Muscle of arm (tissue), 14 donors: ENCODE measurements around the gene SMAD9. TPM values are rescaled to one million over a fixed set of nuclear protein-coding genes. Genes with fewer than 3 reads are reported as not detected.

Source experiments
- DNase-seq: peaks from one replicate; pipeline ENCODE4 v3.0.0-alpha.2; 2013
- long read RNA-seq, 11 donors: transcript quantifications; one replicate each; lab custom pipeline, GENCODE V29; 2026
- polyA plus RNA-seq, 12 donors: library from polyadenylated mRNA; unstranded; fragments of 120-200 nt; gene quantifications; one replicate each; pipeline ENCODE4 v1.2.1, GENCODE V29; 2013; ENCODE audit not compliant: insufficient read length in 12 of 12

SMAD9 gene
- 10 to 100 TPM in 11 of 12 donors, not detected in 1; 12.9 to 21.0 (median 18.5) TPM for polyA plus RNA-seq
- long read RNA-seq, donor 1, full-length matches to known transcripts, result 1 of 1 reads
- long read RNA-seq, donor 1, partial matches to known transcripts, result 0 of 1 reads
- long read RNA-seq, donor 1, other reads (novel, unspliced or antisense), result 0 of 1 reads
- long read RNA-seq, donor 2, full-length matches to known transcripts, result 2 of 2 reads
- long read RNA-seq, donor 2, partial matches to known transcripts, result 0 of 2 reads
- long read RNA-seq, donor 2, other reads (novel, unspliced or antisense), result 0 of 2 reads
- long read RNA-seq, donor 3, full-length matches to known transcripts, result 1 of 7 reads
- long read RNA-seq, donor 3, partial matches to known transcripts, result 6 of 7 reads
- long read RNA-seq, donor 3, other reads (novel, unspliced or antisense), result 0 of 7 reads
- long read RNA-seq, donor 4, result 0 reads
- long read RNA-seq, donor 5, full-length matches to known transcripts, result 1 of 1 reads
- long read RNA-seq, donor 5, partial matches to known transcripts, result 0 of 1 reads
- long read RNA-seq, donor 5, other reads (novel, unspliced or antisense), result 0 of 1 reads
- long read RNA-seq, donor 6, full-length matches to known transcripts, result 4 of 11 reads
- long read RNA-seq, donor 6, partial matches to known transcripts, result 7 of 11 reads
- long read RNA-seq, donor 6, other reads (novel, unspliced or antisense), result 0 of 11 reads
- long read RNA-seq, donor 7, full-length matches to known transcripts, result 1 of 1 reads
- long read RNA-seq, donor 7, partial matches to known transcripts, result 0 of 1 reads
- long read RNA-seq, donor 7, other reads (novel, unspliced or antisense), result 0 of 1 reads
- long read RNA-seq, donor 8, full-length matches to known transcripts, result 1 of 1 reads
- long read RNA-seq, donor 8, partial matches to known transcripts, result 0 of 1 reads
- long read RNA-seq, donor 8, other reads (novel, unspliced or antisense), result 0 of 1 reads
- long read RNA-seq, donor 9, result 0 reads
- long read RNA-seq, donor 10, full-length matches to known transcripts, result 1 of 1 reads
- long read RNA-seq, donor 10, partial matches to known transcripts, result 0 of 1 reads
- long read RNA-seq, donor 10, other reads (novel, unspliced or antisense), result 0 of 1 reads
- long read RNA-seq, donor 11, full-length matches to known transcripts, result 1 of 1 reads
- long read RNA-seq, donor 11, partial matches to known transcripts, result 0 of 1 reads
- long read RNA-seq, donor 11, other reads (novel, unspliced or antisense), result 0 of 1 reads

DNA sequence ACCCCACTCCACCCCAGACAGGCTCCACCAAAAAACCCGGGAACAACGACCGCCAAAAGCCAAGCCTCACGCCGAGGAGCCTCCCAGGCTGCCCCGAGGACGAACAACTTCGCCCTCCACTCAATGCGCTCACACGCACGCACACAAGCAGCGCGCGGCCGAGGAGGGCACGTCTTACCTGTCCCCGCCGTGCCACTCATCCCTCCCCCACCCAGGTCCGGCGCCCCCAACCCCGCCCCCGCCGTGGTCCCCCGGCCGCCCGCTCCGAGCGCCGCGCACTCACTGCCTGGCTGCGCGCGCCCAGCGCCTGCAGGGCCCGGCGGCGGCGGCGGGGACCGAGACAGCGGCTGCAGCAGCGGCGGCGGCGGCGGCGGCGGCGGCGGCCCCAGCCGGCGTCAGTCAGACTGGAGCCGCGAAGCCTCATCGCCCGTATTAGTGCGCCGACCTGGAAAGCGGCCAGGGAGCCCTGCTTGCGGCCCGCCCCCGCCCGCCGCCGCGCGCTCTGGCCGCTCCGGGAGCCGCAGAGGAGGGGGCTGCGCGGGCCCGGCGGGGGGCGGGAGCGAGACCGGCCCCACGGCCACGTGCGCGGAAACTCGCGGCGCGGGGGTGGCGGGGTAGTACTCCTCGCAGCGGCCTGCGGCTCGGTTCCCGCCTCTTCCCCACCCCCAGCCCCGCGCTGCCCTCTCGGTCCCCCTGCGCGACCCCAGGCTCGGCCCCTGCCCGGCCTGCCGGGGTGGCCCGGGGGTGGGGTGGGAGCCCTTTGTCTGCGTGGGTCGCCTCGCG, at the start of gene SMAD9:
Gene SMAD9 (minus strand): TSS at position 406 of the 783 bp plus-strand sequence. CDS start 40,549 bp downstream, outside the sequence.
- DNase-seq, result peak; percentile 80

GRCh38 chr13:36966404-36966803, 46.4 kb upstream of the SMAD9 start:
- no peak for DNase-seq

- DNase-seq, result no peak
Measured at GRCh38 chr13:36965767-36966166, 45.7 kb upstream of the SMAD9 start.

DNA sequence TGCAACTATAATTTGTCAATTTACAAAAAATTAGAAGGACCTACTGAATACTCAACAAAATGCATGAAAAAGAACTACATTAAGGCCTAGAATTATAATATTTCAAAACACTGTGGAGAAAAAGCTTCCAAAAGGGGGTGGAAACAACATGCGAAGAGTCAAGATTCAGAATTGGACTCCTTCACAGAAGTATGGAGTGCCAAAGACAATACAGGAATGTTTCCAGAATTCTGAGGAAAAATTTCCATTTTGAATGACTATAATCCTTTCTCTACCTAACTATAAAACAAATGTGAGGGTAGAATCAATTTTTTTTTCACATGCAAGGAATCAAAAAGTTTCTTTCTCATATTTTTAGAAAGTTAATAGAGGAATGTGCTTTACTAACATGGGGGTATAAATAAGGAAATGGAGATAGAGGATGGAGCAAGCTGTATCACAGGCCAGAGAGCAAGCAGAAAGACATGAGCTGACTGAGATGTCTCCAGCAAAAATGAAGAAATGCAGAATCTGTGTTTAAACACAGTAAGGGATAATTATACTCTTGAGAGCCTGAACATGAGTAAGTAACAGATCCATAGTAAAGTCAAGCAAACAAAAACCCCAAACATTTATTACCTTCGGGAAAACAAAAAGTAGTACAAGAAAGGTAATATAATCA, 39.5 kb upstream of the SMAD9 start:
- DNase-seq, result peak; percentile 83

DNA sequence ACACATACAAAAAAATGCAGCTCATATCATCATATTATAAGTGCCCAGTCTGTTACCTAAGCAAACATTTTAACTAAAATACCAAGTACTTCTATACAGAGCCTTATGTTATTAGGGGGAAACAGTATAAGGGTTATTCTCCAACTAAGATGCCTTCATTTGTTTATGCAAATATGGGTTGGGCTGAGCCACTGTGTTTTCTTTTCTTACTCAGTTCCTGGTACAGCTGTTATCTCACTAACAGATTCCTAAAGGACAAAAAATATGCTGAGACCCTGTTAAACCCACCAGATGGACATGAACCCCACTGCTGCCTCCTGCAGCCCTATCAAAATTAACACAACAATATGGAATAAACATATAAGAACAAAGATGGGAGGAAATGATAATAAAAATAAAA, 34.5 kb upstream of the SMAD9 start:
- DNase-seq, result no peak

GRCh38 chr13:36950920-36951319, 30.9 kb upstream of the SMAD9 start:
- no peak for DNase-seq

DNA sequence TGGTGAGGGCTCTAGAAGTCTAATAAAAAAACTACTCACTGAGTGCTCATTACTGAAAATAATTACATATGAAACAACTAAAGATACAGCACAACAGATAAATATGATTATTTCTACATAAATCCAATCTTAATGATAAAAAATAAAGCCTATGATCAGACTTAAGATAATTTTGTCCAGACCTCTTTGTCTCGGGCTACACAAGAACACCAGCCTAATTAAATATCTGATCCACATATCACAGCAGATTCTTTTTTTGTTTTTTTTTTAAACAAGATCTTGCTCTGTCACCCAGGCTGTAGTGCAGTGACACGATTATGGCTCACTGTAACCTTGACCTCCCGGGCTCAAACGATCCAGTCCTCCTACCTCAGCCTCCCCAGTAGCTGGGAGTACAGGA, 30.3 kb upstream of the SMAD9 start:
- DNase-seq, result no peak

- DNase-seq, result no peak
Measured at GRCh38 chr13:36945078-36945477, 25.0 kb upstream of the SMAD9 start.

DNA sequence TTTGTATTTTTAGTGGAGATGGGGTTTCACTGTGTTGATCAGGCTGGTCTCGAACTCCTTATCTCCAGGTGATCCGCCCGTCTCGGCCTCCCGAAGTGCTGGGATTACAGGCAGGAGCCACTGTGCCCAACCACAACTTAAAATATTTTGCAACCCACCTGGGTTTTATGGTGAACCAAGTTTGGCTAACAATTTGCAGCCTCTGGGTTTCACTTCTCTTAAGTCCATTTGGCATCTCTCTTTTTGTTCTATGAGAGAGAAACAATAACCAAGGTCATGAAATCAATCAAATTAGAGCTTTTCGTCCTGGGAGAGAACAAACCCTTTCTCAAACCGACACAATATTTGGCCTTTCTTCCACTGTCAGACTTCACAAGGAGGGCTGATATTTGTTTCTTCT, 5.6 kb upstream of the SMAD9 start:
- no peak for DNase-seq

GRCh38 chr13:36924001-36924400, 4.0 kb upstream of the SMAD9 start:
- DNase-seq, result no peak

DNA sequence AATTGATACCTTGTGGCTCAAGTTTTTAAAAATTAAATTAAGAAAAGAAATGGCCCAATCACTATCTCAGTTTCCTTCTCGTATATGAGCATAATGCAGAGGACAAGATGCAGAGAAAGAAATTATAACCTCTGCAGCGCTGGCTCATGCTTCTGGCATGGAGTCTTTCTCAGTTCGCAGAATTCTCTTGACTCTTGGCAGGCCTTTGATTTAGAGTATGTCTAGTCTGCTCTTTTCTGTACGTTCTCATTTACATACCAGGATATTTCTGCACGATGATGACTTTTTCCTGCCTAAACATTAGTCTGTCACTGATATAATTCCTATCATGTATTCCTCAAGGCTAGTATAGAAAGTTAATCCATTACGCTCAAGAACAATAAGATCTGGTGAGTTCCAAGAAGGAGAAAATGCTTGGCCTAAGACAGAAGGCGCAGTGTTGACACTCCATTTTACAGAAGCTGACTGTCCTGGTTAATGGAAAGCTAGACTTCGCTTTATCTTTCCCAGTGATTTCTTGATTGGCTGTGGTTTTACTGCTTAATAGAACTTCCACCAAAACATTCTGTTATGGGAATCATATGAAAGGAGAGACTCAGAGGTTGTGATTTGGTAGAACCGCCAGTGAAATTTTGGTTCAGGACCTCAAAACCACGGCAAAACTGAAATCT, 1.7 kb upstream of the SMAD9 start:
- DNase-seq, result peak; percentile 26

- peak; percentile 25 for DNase-seq
Measured at GRCh38 chr13:36920616-36921185, 663 bp upstream of the SMAD9 start.

GRCh38 chr13:36919171-36919832, 736 bp downstream of the SMAD9 start:
- peak; percentile 50 for DNase-seq

- peak; percentile 25 for DNase-seq
Measured at GRCh38 chr13:36918246-36919131, 1.5 kb downstream of the SMAD9 start.

DNA sequence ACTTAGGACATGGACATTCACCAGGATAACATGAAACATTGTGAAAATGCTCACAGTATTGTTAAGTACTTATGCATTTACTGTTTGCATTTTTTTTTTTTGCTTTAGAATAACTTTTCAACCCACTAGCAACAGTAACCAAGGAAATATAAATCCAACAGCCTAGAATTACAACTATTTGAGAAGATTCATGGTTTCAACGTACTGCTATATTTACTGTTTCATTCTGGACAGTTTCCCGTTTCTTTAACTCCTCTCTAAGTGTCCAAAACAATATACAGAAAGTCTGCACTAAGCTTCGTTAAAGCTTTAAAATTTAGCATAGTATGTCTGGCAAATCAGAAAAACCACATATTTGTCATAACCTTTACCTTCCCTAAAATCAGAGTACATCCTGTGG, 2.7 kb downstream of the SMAD9 start:
- DNase-seq, result peak; percentile 27

GRCh38 chr13:36915896-36916640, 4.0 kb downstream of the SMAD9 start:
- no peak for DNase-seq

GRCh38 chr13:36915106-36915505, 4.9 kb downstream of the SMAD9 start:
- no peak for DNase-seq
